SK-N-SH (cell line): Measurements from ENCODE around the gene CSNK1E. TPM values are rescaled to one million over a fixed set of nuclear protein-coding genes. Genes with fewer than 3 reads are reported as not detected.

Experiments
- CTCF ChIA-PET: fragments of 300-600, 350-600 bp; formaldehyde crosslinking; extraction: SDS; loops from one replicate; lab custom pipeline; 2021; lab: Yijun Ruan, JAX
- POLR2A ChIA-PET: fragments of 350-600 bp; sonication (Branson Sonifier 250); formaldehyde crosslinking; extraction: SDS; loops from one replicate; lab custom pipeline; 2020; ENCODE audit warnings: antibody characterized with exemption, inconsistent platforms; lab: Yijun Ruan, JAX
- DNase-seq: peaks from one replicate; pipeline ENCODE4 v3.0.0; 2012
- H2AFZ ChIP-seq: fragments of 200-600 bp; sonication (generic); 2 replicates; pipeline ENCODE4 v1.8.1; 2016; ENCODE audit warnings: antibody characterized with exemption, mild to moderate bottlenecking, low read depth
- H3F3A ChIP-seq: fragments of 200-600 bp; sonication (generic); replicated peaks from 2 replicates; pipeline ENCODE3; 2016; ENCODE audit warnings: antibody characterized with exemption, mild to moderate bottlenecking; ENCODE audit not compliant: insufficient read depth
- H3K27ac ChIP-seq, 2 experiments: fragments of 200-500 bp in 1 of 2; fragments of 200-600 bp in 1 of 2; sonication (Bioruptor generic) in 1 of 2; sonication (generic), shearing (Covaris generic) in 1 of 2; 2 replicates each; pipeline versions ENCODE4 v1.5.1 to v1.6.1; 2014 to 2016; ENCODE audit warnings: low read depth in 2 of 2, inconsistent platforms in 1 of 2, low read length in 1 of 2, mild to moderate bottlenecking in 1 of 2, mixed read lengths in 1 of 2
- H3K27me3 ChIP-seq: fragments of 200-600 bp; sonication (generic), shearing (Covaris generic); 2 replicates; pipeline ENCODE4 v1.6.1; 2016; ENCODE audit warnings: mixed run types; ENCODE audit not compliant: insufficient read depth
- H3K36me3 ChIP-seq, 2 experiments: fragments of 200-500 bp in 1 of 2; fragments of 200-600 bp in 1 of 2; sonication (Bioruptor generic) in 1 of 2; sonication (generic) in 1 of 2; replicated peaks in 1 of 2; 2 replicates each; pipeline versions ENCODE3 to v1.5.1; 2014 to 2016; ENCODE audit warnings: low read length in 1 of 2, mild to moderate bottlenecking in 1 of 2; ENCODE audit not compliant: insufficient read depth in 2 of 2, control insufficient read depth in 1 of 2
- H3K4me1 ChIP-seq, 2 experiments: fragments of 200-500 bp in 1 of 2; fragments of 200-600 bp in 1 of 2; sonication (Bioruptor generic) in 1 of 2; sonication (generic), shearing (Covaris generic) in 1 of 2; 2 replicates each; pipeline versions ENCODE4 v1.5.1 to v1.6.1; 2014 to 2016; ENCODE audit warnings: low read depth in 1 of 2, low read length in 1 of 2, mixed run types in 1 of 2; ENCODE audit not compliant: insufficient read depth in 2 of 2, control insufficient read depth in 1 of 2
- H3K4me2 ChIP-seq: fragments of 200-600 bp; sonication (generic), shearing (Covaris generic); 2 replicates; pipeline ENCODE4 v1.6.1; 2017; ENCODE audit warnings: mixed run types
- H3K4me3 ChIP-seq, 2 experiments: fragments of 200-500 bp in 1 of 2; fragments of 200-600 bp in 1 of 2; sonication (Bioruptor generic) in 1 of 2; sonication (generic), shearing (Covaris generic) in 1 of 2; 2 replicates each; pipeline versions ENCODE4 v1.5.1 to v1.8.1; 2014 to 2016; ENCODE audit warnings: low read depth in 2 of 2, inconsistent platforms in 1 of 2, low read length in 1 of 2, mild to moderate bottlenecking in 1 of 2, mixed read lengths in 1 of 2, moderate library complexity in 1 of 2
- H3K79me2 ChIP-seq: fragments of 200-600 bp; sonication (generic); 2 replicates; pipeline ENCODE4 v1.8.1; 2017; ENCODE audit warnings: mild to moderate bottlenecking; ENCODE audit not compliant: insufficient read depth
- H3K9ac ChIP-seq: fragments of 200-600 bp; sonication (generic); 2 replicates; pipeline ENCODE4 v1.6.1; 2017; ENCODE audit warnings: mixed run types
- H3K9me2 ChIP-seq: fragments of 200-600 bp; sonication (generic); 2 replicates; pipeline ENCODE4 v1.6.1; 2017; ENCODE audit warnings: mixed run types
- H3K9me3 ChIP-seq: fragments of 200-600 bp; sonication (generic); 2 replicates; pipeline ENCODE4 v1.6.1; 2017; ENCODE audit warnings: mixed run types, mild to moderate bottlenecking, moderate library complexity
- H4K20me1 ChIP-seq: fragments of 200-600 bp; sonication (generic); 2 replicates; pipeline ENCODE4 v1.6.1; 2017; ENCODE audit warnings: mild to moderate bottlenecking, mixed run types; ENCODE audit not compliant: insufficient read depth
- ELF1 ChIP-seq: IDR thresholded peaks from 2 replicates; pipeline ENCODE4 v1.4.0; 2012
- EP300 ChIP-seq, 2 experiments: IDR thresholded peaks; 2 replicates each; pipeline versions ENCODE4 v1.4.0 to v1.6.1; 2012; ENCODE audit warnings: borderline replicate concordance in 1 of 2, low read depth in 1 of 2, low read length in 1 of 2
- EZH2phosphoT487 ChIP-seq: fragments of 200-600 bp; sonication (generic); IDR thresholded peaks from 2 replicates; pipeline ENCODE4 v1.6.1; 2017; ENCODE audit warnings: low read depth, mixed run types, mild to moderate bottlenecking, antibody characterized with exemption, moderate library complexity, borderline replicate concordance
- FOSL2 ChIP-seq: IDR thresholded peaks from 2 replicates; pipeline ENCODE4 v1.4.0; 2012; ENCODE audit warnings: low read depth, mild to moderate bottlenecking, moderate library complexity, borderline replicate concordance
- IRF3 ChIP-seq: fragments of 150-350 bp; IDR thresholded peaks from 2 replicates; pipeline ENCODE4 v1.6.1; 2016; ENCODE audit warnings: mild to moderate bottlenecking, low read depth, low read length
- JUND ChIP-seq: IDR thresholded peaks from 2 replicates; pipeline ENCODE4 v1.4.0; 2012
- MAX ChIP-seq: IDR thresholded peaks from 2 replicates; pipeline ENCODE4 v1.4.0; 2012; ENCODE audit warnings: low read depth
- MEF2A ChIP-seq: IDR thresholded peaks from 2 replicates; pipeline ENCODE4 v1.4.0; 2012; ENCODE audit warnings: low read depth, borderline replicate concordance
- MXI1 ChIP-seq: IDR thresholded peaks from 2 replicates; pipeline ENCODE4 v1.6.1; 2012; ENCODE audit warnings: mild to moderate bottlenecking, low read depth, low read length, improper control_type of control experiment
- NFIC ChIP-seq: IDR thresholded peaks from 2 replicates; pipeline ENCODE4 v1.4.0; 2012; ENCODE audit warnings: borderline replicate concordance
- POLR2AphosphoS5 ChIP-seq: IDR thresholded peaks from 2 replicates; pipeline ENCODE4 v1.6.1; 2012; ENCODE audit warnings: low read depth, low read length
- RAD21 ChIP-seq: IDR thresholded peaks from 2 replicates; pipeline ENCODE4 v1.6.1; 2012; ENCODE audit warnings: mild to moderate bottlenecking, low read length
- REST ChIP-seq: IDR thresholded peaks from 2 replicates; pipeline ENCODE4 v1.6.1; 2012; ENCODE audit warnings: mild to moderate bottlenecking, low read depth, low read length, moderate library complexity
- RFX5 ChIP-seq: IDR thresholded peaks from 2 replicates; pipeline ENCODE4 v1.6.1; 2012; ENCODE audit warnings: mild to moderate bottlenecking, improper control_type of control experiment, low read length
- RXRA ChIP-seq: IDR thresholded peaks from 2 replicates; pipeline ENCODE4 v1.4.0; 2012; ENCODE audit warnings: low read depth, mild to moderate bottlenecking, borderline replicate concordance
- SIN3A ChIP-seq: IDR thresholded peaks from 2 replicates; pipeline ENCODE4 v1.6.1; 2012; ENCODE audit warnings: low read depth, mild to moderate bottlenecking, low read length, moderate library complexity, borderline replicate concordance
- TAF1 ChIP-seq: IDR thresholded peaks from 2 replicates; pipeline ENCODE4 v1.6.1; 2012; ENCODE audit warnings: low read depth, mild to moderate bottlenecking, low read length, moderate library complexity, borderline replicate concordance
- USF2 ChIP-seq: fragments of 150-350 bp; IDR thresholded peaks from 2 replicates; pipeline ENCODE4 v1.6.1; 2017; ENCODE audit warnings: antibody characterized with exemption, low read length, low read depth, borderline replicate concordance
- WGBS: methylation state at CpG from one replicate; pipeline ENCODE4 v1.1.6; 2017; ENCODE audit warnings: low lambda C conversion rate; 5-methylcytosine and 5-hydroxymethylcytosine counted together
- polyA plus RNA-seq, 3 experiments: library from polyadenylated mRNA; depleted of rRNA; stranded (reverse); fragments of >200 nt; gene quantifications; 2 replicates each; pipeline ENCODE4 v1.2.3, GENCODE V29; 2012

The CSNK1E gene
- polyA plus RNA-seq, 1 of the 3 experiments (the other 2 are of a cell fraction) = 130 TPM

GRCh38 chr22:38314051-38314932 lies 2.9 kb downstream of the CSNK1E start:
- POLR2A ChIA-PET = no interaction called here

More at GRCh38 chr22:38314051-38314932, 2.9 kb downstream of the CSNK1E start:
- peak overlapping the region; percentile 87 for H3K4me2 ChIP-seq
- WGBS = 94% methylated on average over 3 of the region's 23 CpGs
- peak overlapping the region; percentile 94 for H3K9ac ChIP-seq
- H3K79me2 ChIP-seq = peaks cover 74% of the 10 kb centered on the region
- peak overlapping the region; percentile 64 to 70 for H3K4me3 ChIP-seq
- CTCF ChIA-PET = no interaction called here
- peaks cover 18% of the 10 kb centered on the region for H3F3A ChIP-seq
- no peak overlapping the region for H2AFZ ChIP-seq
- H4K20me1 ChIP-seq = peaks cover 63% of the 10 kb centered on the region
- no peaks in the 10 kb centered on the region for H3K9me2 ChIP-seq
- peaks cover 0 to 3% of the 10 kb centered on the region in 2 experiments for H3K36me3 ChIP-seq
- peaks cover 28 to 31% of the 10 kb centered on the region in 2 experiments; a peak in 2 of 4 replicates for H3K4me1 ChIP-seq
- peak overlapping the region; percentile 34 to 87; a peak in 3 of 4 replicates for H3K27ac ChIP-seq
- no peaks in the 10 kb centered on the region for H3K27me3 ChIP-seq
- no peak for DNase-seq
- H3K9me3 ChIP-seq = no peaks in the 10 kb centered on the region
- TF ChIP-seq EZH2phosphoT487 (no peak), EP300 (IDR thresholded peaks at IDR 0.05; ENCODE audit: borderline replicate concordance in 1 of 2, low read depth in 1 of 2, low read length in 1 of 2) (no peak), IRF3 (no peak), SIN3A (no peak), NFIC (no peak), JUND (no peak), MEF2A (no peak), FOSL2 (no peak), RFX5 (no peak), RXRA (no peak), REST (no peak), MAX (no peak), RAD21 (no peak), MXI1 (no peak), POLR2AphosphoS5 (no peak), TAF1 (no peak), ELF1 (no peak), USF2 (no peak)
